Activated CD4-positive, CD25-positive, alpha-beta regulatory T cell treated with anti-CD3 and anti-CD28 coated beads, Interleukin-2, amount 50 U/mL, for 72 hours (primary cell): ENCODE measurements around the gene GPT2.

Source experiments
- DNase-seq: peaks from one replicate; pipeline ENCODE4 v3.0.0; 2021

Gene GPT2, protein sequence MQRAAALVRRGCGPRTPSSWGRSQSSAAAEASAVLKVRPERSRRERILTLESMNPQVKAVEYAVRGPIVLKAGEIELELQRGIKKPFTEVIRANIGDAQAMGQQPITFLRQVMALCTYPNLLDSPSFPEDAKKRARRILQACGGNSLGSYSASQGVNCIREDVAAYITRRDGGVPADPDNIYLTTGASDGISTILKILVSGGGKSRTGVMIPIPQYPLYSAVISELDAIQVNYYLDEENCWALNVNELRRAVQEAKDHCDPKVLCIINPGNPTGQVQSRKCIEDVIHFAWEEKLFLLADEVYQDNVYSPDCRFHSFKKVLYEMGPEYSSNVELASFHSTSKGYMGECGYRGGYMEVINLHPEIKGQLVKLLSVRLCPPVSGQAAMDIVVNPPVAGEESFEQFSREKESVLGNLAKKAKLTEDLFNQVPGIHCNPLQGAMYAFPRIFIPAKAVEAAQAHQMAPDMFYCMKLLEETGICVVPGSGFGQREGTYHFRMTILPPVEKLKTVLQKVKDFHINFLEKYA

DNA sequence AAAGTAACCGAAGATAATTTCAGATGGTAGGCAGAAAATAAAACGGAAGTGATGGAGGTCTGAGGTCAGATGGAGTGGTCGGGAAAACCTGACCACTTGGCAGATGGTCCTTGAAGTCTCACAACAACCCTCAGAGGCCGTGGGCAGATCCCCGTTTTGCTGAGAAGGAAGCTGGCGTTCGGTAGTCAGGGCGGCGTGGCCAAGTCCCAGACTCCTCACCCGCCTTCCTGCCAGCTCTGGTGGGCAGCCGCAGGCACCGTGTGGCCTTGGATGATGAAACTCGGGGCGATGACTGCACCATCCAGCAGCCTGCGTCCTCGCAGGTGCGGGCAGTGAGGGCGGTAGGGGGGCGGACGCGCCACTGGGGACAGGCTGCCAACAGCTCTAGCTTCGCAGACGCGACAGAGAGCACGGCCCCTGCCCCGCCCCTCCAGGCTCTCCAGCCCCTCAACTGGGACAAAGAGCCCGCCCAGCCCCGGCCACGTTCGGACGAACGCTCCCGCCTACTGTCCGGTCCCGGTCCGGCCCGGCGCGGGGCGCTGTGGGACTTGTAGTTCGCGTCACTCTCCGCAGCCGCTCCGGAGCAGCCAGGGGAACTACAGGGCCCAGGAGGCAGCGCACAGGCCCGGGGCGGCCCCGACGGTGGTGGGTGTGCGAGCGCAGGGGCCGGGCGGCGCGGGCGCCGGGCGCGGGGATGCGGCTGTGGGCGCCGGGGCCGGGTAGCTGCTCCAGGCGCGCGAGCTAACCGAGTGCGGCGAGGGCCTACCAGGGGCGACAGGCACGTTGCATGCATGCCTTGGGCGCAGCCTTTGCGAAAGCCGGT, at the start of gene GPT2:
GPT2 (plus strand) TSS at position 673 of the 823 bp plus-strand sequence. CDS start 354 bp downstream, outside the sequence.
- DNase-seq: peak; percentile 84

DNA sequence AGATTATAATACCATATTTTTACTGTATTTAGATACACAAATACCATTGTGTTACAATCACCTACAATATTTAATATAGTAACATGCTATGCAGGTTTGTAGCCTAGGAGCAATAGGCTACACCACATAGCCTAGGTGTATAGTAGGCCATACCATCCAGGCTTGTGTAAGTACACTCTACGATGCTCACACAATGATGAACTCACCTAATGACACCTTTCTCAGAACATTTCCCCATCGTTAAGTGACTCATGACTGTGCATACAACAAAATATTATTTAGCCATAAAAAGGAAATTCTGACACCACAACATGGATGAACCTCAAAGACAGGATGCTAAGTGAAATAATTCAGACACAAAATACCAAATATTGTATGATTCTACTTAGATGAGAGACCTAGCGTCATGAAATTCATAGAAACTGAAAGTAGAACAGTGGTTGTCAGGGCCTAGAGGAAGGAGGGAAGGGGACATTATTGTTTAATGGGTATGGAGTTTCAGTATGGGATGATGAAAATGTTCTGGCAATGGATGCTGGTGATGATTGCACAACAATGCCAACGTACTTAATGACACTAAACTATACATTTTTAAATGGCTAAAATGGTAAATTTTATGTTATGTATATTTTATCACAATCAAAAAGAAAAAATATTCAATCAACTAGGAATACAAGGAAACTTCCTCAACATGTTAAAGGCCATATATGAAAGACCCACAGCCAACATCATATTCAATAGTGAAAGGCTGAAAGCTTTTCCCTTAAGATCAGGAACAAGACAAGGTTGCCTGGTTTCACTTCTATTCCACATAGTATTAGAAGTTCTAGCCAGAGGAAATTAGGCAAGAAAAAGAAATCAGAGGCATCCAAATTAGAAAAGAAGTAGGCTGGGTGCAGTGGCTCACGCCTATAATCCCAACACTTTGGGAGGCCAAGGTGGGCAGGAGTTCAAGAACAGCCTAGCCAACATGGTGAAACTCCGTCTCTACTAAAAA, 47.3 kb upstream of the GPT2 start:
- DNase-seq: no peak

DNA sequence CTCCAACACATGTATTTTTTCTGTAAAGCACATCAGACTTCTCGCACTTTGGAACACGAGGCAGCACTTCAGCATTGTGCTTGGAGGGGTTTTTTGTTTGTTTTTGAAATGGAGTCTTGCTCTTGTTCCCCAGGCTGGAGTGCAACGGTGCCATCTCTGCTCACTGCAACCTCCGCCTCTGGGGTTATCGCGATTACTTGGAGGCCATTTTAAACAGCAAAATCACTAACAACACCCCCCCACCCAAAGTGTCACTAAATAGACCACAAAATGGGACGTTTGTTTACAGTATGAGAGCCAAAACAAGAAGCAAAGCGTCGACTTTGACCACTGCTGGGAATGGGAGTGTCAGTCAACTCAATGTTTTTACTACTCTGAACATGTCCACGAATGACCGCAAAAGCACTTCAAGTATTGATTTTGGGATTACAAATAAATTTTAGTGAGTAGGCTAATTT, 44.1 kb upstream of the GPT2 start:
- DNase-seq: no peak

DNA sequence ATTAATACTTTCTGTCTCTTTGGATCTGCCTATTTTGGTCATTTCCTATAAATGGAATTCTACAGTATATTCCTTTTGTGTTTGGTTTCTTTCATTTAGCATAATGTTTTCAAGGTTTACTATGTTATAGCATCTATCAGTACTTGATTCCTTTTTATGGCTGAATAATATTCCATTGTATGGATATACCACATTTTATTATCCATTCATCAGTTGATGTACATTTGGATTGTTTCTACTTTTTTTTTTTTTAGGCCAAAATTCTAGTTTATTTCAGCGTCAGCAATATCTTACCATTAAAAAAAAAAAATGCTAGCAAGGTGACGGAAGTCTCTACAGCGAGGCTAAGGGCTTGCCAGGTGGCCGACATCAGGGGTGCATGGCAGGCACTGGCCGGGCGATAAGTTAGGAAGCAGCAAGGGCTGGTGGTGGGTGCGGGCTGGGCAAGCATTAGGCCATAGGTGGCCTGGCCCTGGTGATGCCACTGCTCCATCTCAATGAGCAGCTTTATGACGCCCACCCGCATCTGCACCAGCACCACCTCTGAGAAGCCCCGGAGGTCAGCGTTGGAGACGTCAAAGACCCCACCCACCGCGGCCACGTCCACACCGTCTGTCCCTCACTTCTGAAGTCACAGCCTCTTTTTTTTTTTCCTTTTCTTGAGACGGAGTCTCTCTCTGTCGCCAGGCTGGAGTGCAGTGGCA, 41.8 kb upstream of the GPT2 start:
- no peak for DNase-seq

DNA sequence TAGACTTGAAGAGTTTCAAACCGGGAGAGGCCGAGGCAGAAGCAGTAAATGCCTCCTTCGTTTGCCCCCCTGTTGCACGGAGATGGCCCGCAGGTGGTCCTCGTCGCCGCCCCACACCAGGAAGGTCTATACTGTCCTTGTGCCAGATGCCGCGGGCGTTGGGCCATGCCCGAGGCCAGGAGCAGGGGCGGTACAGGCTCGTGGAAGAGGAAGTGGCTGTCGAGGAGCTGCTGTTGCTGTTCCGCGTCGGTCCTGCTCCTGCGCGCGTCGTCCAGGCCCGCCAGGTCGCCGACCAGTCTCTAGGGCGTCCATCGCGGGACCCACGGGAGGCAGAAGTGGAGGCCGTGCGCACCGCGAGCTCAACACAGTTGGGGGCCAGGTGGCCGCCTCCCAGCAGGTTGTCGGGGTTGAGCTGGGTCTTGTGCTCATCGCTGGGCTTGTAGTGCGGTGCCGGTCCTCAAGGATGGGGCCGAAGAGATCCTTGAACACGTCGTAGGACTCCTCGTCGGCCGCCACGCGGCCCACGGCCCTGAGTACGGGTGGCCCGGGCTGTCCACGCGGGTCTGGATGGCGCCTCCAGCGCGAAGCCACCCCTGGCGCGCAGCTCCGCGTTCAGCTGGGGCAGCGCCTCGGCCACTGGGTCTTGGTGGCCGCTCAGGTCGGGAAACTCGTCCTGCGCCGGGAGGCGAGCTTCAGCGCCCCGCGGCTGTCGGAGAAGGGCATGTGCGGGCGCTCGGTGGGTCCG, 40.1 kb upstream of the GPT2 start:
- DNase-seq: no peak

DNA sequence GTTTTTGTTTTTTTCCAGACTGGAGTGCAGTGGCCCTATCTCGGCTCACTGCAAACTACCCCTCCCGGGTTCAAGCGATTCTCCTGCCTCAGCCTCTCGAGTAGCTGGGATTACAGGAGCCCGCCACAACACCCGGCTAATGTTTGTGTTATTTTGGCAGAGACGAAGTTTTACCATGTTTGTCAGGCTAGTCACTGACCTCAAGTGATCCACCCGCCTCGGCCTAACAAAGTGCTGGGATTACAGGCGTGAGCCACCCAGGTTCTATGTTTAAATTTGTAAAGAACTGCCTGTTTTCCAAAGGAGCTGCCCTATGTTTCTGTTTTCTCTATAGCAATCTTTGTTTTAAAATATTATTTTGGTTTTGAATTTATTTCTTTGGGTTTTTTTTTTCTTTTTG, 39.4 kb upstream of the GPT2 start:
- no peak for DNase-seq

DNA sequence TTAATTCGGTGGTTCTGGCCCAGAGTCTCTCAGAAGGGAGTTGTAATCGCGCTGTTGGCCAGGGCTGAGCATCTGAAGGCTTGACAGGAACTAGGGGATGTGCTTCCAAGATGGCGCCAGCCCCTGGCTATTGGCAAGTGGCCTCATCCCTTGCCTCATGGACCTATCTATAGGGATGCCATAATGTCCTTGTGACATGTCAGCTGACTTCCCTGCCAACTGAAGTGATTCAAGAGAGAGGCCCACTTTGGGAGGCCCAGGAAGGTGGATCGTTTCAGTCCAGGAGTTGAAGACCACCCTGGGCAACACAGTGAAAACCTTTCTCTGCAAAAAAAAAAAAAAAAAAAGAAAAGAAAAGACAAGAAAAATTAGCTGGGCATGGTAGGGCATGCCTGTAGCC, 38.2 kb upstream of the GPT2 start:
- DNase-seq: no peak

DNA sequence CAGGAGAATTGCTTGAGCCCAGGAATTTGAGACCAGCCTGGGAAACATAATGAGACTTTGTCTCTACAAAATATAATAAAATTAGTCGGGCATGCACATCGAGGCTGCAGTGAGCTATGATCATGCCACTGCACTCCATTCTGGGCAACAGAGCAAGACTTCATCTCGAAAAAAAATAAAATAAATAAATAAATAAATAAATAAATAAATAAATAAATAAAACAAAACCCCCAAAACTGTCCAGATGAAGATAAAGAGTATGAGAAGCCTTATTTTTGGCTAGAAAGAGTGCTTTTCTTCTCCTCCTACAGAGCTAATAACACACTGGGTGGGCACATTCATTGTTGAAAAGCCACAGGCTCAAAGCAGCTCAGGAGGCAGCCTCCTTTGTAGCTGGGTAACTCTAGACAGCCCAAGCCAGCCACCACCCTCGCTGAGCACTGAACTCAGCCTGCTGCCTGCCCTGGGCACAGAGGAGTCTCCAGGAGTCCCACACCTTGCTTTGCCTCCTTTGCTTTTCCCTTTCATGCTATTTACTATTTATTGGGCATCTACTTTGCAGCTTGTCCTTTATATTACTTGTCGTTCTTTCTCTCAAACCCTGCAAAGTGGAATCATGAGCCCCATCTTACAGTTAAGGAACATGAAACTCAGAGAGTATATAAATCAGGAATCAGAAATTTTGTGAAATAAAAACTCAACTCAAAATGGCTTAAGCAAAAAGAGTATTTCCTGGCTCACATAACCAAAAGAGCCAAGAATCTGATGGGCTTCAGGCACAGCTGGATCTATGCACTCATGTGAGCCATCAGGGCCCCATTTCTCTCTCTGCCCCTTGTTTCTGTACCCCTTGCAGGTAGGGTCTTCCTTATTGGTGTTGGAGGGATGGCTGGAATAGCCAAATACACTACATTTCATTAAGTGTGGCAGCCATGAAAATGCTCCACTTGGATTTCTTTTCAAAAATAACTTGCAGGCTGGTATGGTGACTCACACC, 35.1 kb upstream of the GPT2 start:
- DNase-seq: no peak

DNA sequence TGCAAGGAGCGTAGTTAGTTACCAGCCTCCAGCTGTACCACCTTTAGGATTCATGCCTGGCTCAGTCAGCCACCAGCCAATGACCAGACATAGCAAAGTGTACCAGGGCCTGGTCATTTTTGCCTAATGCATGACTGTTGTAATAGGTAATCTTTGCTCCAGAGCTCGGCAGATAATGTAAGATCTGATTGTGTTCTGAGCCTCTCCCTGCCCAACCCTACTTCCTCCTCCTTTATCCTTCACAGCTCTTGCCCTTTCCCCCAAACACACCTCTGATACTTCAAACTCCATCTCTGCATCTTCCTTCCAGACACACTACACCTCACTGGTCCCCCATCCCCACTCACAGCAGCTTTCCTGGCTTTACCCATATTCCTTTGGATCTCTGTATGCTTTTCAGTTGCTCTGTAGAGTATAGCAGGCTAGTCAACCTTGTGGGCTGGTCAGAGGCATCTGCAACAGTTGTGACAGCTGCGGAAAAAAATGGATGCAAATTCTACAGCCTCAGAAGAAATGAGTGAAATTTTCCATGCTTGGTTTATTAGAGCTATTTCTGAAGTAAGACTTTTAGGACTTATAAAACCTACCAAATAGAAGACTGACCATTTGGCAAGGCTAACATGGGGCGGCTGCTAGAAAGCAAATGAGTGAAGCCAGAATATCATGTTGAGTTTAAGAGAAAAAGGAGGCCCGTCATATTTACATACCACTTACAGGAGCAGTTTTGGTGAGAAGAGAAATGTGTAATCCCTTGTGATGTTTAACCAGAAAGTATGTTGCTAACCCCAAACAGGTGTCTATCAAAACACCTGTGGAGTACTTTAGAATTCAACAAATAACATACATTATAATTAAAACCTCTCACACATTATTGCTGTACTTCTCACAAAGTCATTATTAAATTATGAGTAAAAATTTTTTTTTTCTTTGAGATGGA, 33.3 kb upstream of the GPT2 start:
- no peak for DNase-seq

DNA sequence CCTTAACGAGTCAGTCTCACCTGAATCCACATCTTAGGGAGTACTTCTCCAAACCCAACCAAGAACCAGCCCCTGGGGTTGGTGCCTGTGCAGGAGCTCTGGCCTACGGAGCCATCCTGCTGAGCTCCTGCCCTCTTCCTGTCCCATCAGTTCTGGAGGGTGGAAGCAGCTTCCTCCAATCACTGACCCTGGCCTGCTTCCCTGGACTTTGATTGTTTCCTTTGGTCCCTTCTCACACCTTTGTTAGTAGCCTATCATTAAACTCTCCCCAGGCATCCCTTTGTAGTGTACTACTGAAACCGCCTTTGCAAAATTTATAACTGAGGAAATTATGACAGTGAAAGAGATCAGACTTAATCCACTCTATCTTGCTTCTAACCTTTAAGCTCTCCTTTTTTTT, 32.0 kb upstream of the GPT2 start:
- DNase-seq: no peak

DNA sequence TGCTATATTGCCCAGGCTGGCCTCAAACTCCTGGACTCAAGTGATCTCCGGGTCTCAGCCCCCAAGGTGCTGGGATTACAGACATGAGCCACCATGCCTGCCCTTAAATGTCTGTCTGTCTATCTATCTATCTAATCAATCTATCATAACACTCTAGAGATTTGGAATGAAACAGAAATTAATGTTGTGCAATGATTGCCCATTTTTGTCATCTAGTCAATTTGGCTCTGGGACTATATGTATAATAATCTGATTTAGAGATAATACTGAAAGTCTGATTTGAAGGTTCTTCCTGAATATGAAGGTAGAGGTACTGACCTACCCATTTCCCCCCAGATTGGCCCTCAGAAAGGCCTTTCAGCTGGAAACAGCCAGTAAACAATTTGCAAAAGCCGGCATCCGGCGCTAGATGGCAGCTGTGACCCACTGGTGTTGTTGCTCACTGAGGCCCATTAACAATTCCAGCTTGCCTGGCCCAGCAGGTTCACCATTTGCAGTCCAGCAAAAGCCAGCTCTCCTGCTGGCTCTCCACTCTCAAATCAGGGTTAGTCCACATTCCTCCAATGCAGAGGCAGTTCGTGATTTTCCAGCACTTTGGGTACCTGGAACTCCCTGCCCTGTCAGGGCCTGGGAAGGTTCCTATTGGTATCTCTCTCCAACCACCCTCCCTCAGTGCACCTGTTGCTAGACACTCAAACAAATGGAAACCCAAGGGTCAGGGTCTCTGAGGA, 30.3 kb upstream of the GPT2 start:
- peak; percentile 52 for DNase-seq

DNA sequence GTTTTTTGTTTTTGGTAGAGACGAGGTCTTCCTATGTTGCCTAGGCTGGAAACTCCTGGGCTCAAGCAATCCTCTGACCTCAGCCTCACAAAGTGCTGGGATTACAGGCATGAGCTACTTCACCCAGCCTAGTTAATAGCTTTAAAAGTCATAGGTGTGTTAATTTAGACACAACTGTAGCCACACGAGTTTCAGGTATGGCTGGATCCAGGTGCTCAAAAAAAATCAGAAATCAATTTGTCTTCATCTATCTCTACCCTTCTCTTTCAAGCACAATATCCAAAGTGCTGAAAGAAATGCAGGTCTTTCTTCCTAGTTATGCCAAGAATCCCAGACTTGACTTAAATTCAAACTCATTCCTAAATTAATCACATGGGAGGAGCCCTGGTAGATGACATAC, 29.3 kb upstream of the GPT2 start:
- DNase-seq: no peak

DNA sequence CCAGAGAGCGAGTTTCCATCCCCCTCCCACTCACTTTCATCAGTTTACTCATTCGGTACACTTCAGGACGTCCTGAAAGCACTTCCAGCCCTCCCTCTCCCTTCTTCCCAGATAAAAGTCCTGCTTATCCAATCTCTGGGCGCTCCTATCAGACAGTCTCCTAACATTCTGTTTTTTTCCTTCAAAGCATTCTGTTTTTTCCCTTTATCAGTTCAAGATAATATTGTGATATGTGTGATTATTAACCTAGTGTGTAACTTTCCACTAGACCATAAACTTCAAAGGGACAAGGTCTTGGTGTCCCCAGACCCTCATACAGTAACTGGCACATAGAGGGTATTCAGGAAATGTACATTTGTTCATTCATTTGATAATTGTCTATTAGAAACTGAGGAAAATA, 28.8 kb upstream of the GPT2 start:
- no peak for DNase-seq

DNA sequence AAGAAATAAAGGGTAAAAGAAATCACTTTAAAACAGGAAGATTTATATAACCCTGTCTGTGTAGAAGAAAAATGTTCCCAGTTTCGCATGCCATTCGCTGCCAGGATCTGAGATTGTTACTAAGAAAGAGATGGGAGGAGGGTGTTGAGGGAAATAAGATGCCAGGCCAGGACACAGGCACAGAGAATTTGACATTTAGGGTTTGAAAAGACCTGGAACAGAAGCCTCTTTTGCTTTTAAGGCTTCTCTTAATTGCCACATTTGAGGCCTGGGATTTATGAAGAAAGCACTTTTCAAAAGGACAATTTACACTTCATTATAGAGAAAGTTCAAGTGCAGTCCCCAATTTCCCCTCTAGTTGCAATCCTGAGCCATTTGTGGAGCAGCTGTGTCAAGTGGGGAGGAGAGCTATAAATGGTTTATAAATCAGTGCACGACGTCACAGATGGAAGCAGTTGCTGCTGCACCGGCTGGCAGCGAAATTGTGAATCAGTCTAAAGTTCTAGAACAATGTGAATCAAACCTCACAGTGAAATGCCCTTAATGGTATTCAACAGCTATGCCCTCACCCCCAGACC, 26.7 kb upstream of the GPT2 start:
- no peak for DNase-seq

DNA sequence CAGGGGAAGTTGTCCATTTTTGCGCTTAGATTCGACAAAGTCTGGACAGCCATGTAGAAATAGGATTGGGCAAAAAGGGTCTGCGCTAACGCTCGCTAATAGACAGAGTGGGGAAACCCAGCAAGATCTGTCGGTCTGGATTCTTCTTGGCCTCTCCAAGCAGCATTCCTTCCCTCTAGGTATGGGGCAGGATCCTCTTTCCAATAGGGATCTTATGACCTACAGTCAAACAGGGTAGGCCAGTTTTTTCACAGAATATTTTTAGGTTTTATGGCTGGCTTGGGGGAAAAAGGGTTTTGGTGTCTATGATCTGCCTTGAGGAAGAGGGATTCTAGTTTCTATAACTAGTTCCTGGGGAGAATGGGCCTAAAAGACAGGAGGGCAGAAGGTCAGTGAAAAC, 26.0 kb upstream of the GPT2 start:
- DNase-seq: no peak

DNA sequence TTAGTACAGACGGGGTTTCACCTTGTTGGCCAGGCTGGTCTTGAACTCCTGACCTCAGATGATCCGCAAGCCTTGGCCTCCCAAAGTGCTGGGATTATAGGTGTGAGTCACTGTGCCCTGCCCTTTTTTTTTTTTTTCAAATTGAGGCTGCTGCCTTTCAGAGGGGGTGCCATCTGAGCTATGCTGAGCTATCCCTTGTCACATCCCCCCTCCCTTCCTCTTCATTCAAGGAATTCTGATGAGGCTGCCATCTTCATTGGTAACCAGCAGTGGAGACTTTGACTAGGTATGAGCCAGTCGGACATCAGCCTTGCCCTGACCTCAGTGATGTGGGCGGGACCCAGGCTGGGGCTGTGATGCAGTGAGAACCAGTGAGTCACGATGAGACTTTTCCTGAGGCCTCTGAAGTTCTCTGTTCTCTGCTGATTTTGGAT, 24.4 kb upstream of the GPT2 start:
- peak; percentile 34 for DNase-seq
